Lower lobe of right lung (tissue), 2 donors: ENCODE measurements around the gene SGPL1. TPM values are rescaled to one million over a fixed set of nuclear protein-coding genes. Genes with fewer than 3 reads are reported as not detected.

Experiments used
- ATAC-seq, 2 donors: fragments of 200-7000 bp; cut with Tn5 transposase; one replicate each; pipeline ENCODE4 v1.9.1; 2020 to 2022; ENCODE audit warnings: mild to moderate bottlenecking in 2 of 2, moderate library complexity in 2 of 2
- DNase-seq: peaks from one replicate; pipeline ENCODE4 v3.0.0-alpha.2; 2020
- H3K27ac ChIP-seq: fragments of 200-600 bp; one replicate; pipeline ENCODE4 v1.8.0; 2022
- H3K27me3 ChIP-seq: fragments of 200-600 bp; one replicate; pipeline ENCODE4 v1.8.0; 2022; ENCODE audit warnings: low read depth
- H3K36me3 ChIP-seq: fragments of 200-600 bp; one replicate; pipeline ENCODE4 v1.8.0; 2022; ENCODE audit warnings: mild to moderate bottlenecking
- H3K4me1 ChIP-seq: fragments of 200-600 bp; one replicate; pipeline ENCODE4 v1.8.0; 2022
- H3K4me3 ChIP-seq: fragments of 200-600 bp; one replicate; pipeline ENCODE4 v1.8.0; 2022; ENCODE audit warnings: mild to moderate bottlenecking
- H3K9me3 ChIP-seq: fragments of 200-600 bp; one replicate; pipeline ENCODE4 v1.8.0; 2022
- CTCF ChIP-seq: fragments of 200-600 bp; IDR thresholded peaks from one replicate; pipeline ENCODE4 v1.8.0; 2022; ENCODE audit warnings: antibody characterized with exemption, mild to moderate bottlenecking
- intact Hi-C: fragments of 100-400 bp; cut with DNase I; formaldehyde crosslinking; loops from one replicate; pipeline ENCODE4 v1.11.0; 2022
- total RNA-seq: library from RNA; stranded (reverse); fragmentation: NEBNext Ultra II Directional; extraction: Animal tissue kit (Norgen Biotek cat#: 25700); gene quantifications from one replicate; pipeline ENCODE4 v1.2.1, GENCODE V29; 2021
- donor health status: DM: no; HTN: yes; CAD: no; lungs with severe emphysema.

The SGPL1 gene
- total RNA-seq, 1 donor from 2014 or later, result 41.2 TPM

GRCh38 chr10:70804421-70804808 lies 11.3 kb upstream of the SGPL1 start:
- H3K9me3 ChIP-seq, result no peaks in the 10 kb centered on the region
- H3K4me1 ChIP-seq, result no peaks in the 10 kb centered on the region
- H3K36me3 ChIP-seq, result no peaks in the 10 kb centered on the region
- intact Hi-C loops, result no loop called here
- no peaks in the 10 kb centered on the region for H3K27me3 ChIP-seq
- ATAC-seq (no peak), DNase-seq (no peak)
- no peak overlapping the region for H3K27ac ChIP-seq
- no peak overlapping the region for H3K4me3 ChIP-seq
- no peak for TF ChIP-seq CTCF

- Histone ChIP-seq H3K4me3 (no peak overlapping the region), H3K9me3 (no peaks in the 10 kb centered on the region), H3K36me3 (no peaks in the 10 kb centered on the region), H3K27me3 (no peaks in the 10 kb centered on the region), H3K4me1 (no peaks in the 10 kb centered on the region), H3K27ac (no peak overlapping the region)
- no peak for ATAC-seq
- no peak for TF ChIP-seq CTCF
- intact Hi-C loops, result no loop called here
- DNase-seq, result no peak
These were observed 10.0 kb upstream of the SGPL1 start for GRCh38 chr10:70805619-70806215.

GRCh38 chr10:70806841-70807240 lies 8.9 kb upstream of the SGPL1 start:
- intact Hi-C loops, result no loop called here
- Histone ChIP-seq H3K4me3 (no peak overlapping the region), H3K4me1 (no peaks in the 10 kb centered on the region), H3K27ac (no peak overlapping the region), H3K27me3 (no peaks in the 10 kb centered on the region), H3K36me3 (no peaks in the 10 kb centered on the region), H3K9me3 (no peaks in the 10 kb centered on the region)
- TF ChIP-seq CTCF, result no peak
- ATAC-seq, result no peak
- DNase-seq, result no peak

- H3K4me1 ChIP-seq, result no peaks in the 10 kb centered on the region
These were observed 8.2 kb upstream of the SGPL1 start for GRCh38 chr10:70807556-70807955.

GRCh38 chr10:70809011-70809611 lies 6.6 kb upstream of the SGPL1 start:
- intact Hi-C loops, result no loop called here
- no peak for TF ChIP-seq CTCF

More at GRCh38 chr10:70807556-70807955, 8.2 kb upstream of the SGPL1 start:
- Histone ChIP-seq H3K36me3 (no peaks in the 10 kb centered on the region), H3K27me3 (no peaks in the 10 kb centered on the region), H3K27ac (no peak overlapping the region), H3K9me3 (no peaks in the 10 kb centered on the region), H3K4me3 (no peak overlapping the region)
- DNase-seq, result no peak
- intact Hi-C loops, result no loop called here
- no peak for ATAC-seq
- TF ChIP-seq CTCF, result no peak

More at GRCh38 chr10:70809011-70809611, 6.6 kb upstream of the SGPL1 start:
- H3K27me3 ChIP-seq, result no peaks in the 10 kb centered on the region
- DNase-seq (no peak), ATAC-seq (no peak)
- H3K4me3 ChIP-seq, result no peak overlapping the region
- H3K36me3 ChIP-seq, result no peaks in the 10 kb centered on the region
- H3K27ac ChIP-seq, result no peak overlapping the region
- H3K9me3 ChIP-seq, result no peaks in the 10 kb centered on the region
- H3K4me1 ChIP-seq, result no peaks in the 10 kb centered on the region
